H1 (cell line): ENCODE data around the gene DDX31. TPM values are rescaled to one million over a fixed set of nuclear protein-coding genes. Genes with fewer than 3 reads are reported as not detected.

Experiments used
- CTCF ChIA-PET: fragments of 300-600 bp; sonication (Branson Sonifier 250); formaldehyde crosslinking; loops from one replicate; lab custom pipeline; 2021; ENCODE audit not compliant: partially characterized antibody; lab: Charles Lee
- POLR2A ChIA-PET: fragments of 300-600 bp; sonication (Branson Sonifier 250); formaldehyde crosslinking; loops from one replicate; lab custom pipeline; 2021; ENCODE audit warnings: inconsistent platforms; ENCODE audit not compliant: partially characterized antibody; lab: Charles Lee
- DNase-seq, 2 experiments: peaks; one replicate each; pipeline versions ENCODE4 v3.0.0 to v3.0.0-alpha.2; 2010 to 2022; ENCODE audit warnings: low spot score in 2 of 2, low read depth in 1 of 2, mixed read lengths in 1 of 2
- FAIRE-seq: peaks from 2 replicates; lab custom pipeline; 2011; peaks lifted over from hg19 to GRCh38; lab: Jason Lieb, UNC
- H2AFZ ChIP-seq: 2 replicates; pipeline ENCODE4 v1.8.1; 2012; ENCODE audit warnings: low read length, inconsistent platforms
- H2AK5ac ChIP-seq: 2 replicates; pipeline ENCODE4 v1.6.1; 2013; ENCODE audit warnings: low read depth, low read length
- H2BK120ac ChIP-seq: replicated peaks from 2 replicates; pipeline ENCODE3; 2013; ENCODE audit warnings: low read depth, low read length, inconsistent platforms
- H2BK12ac ChIP-seq: 2 replicates; pipeline ENCODE4 v1.6.1; 2013; ENCODE audit warnings: low read depth, low read length
- H2BK15ac ChIP-seq: 2 replicates; pipeline ENCODE4 v1.6.1; 2013; ENCODE audit warnings: low read length
- H2BK20ac ChIP-seq: 2 replicates; pipeline ENCODE4 v1.6.1; 2013; ENCODE audit warnings: low read length
- H2BK5ac ChIP-seq: 2 replicates; pipeline ENCODE4 v1.6.1; 2013; ENCODE audit warnings: low read depth, low read length
- H3K14ac ChIP-seq: 2 replicates; pipeline ENCODE4 v1.6.1; 2013; ENCODE audit warnings: inconsistent platforms; ENCODE audit not compliant: insufficient read length
- H3K18ac ChIP-seq: 2 replicates; pipeline ENCODE4 v1.6.1; 2013; ENCODE audit warnings: low read length; ENCODE audit errors: extremely low read depth
- H3K23ac ChIP-seq: 2 replicates; pipeline ENCODE4 v1.6.1; 2013; ENCODE audit warnings: inconsistent platforms; ENCODE audit not compliant: insufficient read length
- H3K23me2 ChIP-seq: 2 replicates; pipeline ENCODE4 v1.6.1; 2013; ENCODE audit warnings: low read depth, low read length
- H3K27ac ChIP-seq: 2 replicates; pipeline ENCODE4 v1.6.1; 2011; ENCODE audit warnings: low read depth, low read length, inconsistent platforms
- H3K27me3 ChIP-seq, 4 experiments: replicated peaks in 1 of 4; 1 replicate in 1 of 4; 2 replicates in 3 of 4; pipeline versions ENCODE4 v1.6.1 to v1.8.1; 2011 to 2013; ENCODE audit warnings: low read length in 3 of 4, mild to moderate bottlenecking in 3 of 4, inconsistent platforms in 2 of 4, mixed read lengths in 2 of 4, moderate library complexity in 1 of 4; ENCODE audit not compliant: control insufficient read depth in 3 of 4, insufficient read depth in 3 of 4; ENCODE audit errors: extremely low read depth in 1 of 4
- H3K36me3 ChIP-seq, 4 experiments: 2 replicates each; pipeline versions ENCODE4 v1.6.1 to v1.8.1; 2011 to 2013; ENCODE audit warnings: mild to moderate bottlenecking in 4 of 4, low read length in 3 of 4, moderate library complexity in 2 of 4, control low read depth in 1 of 4, inconsistent platforms in 1 of 4; ENCODE audit not compliant: insufficient read depth in 4 of 4, control insufficient read depth in 2 of 4
- H3K4ac ChIP-seq: replicated peaks from 2 replicates; pipeline ENCODE3; 2013; ENCODE audit warnings: low read length, low read depth, mixed read lengths, inconsistent platforms; ENCODE audit not compliant: insufficient read length
- H3K4me1 ChIP-seq, 4 experiments: replicated peaks in 1 of 4; 1 replicate in 1 of 4; 2 replicates in 3 of 4; pipeline versions ENCODE4 v1.6.1 to v1.8.1; 2011 to 2013; ENCODE audit warnings: low read length in 3 of 4, inconsistent platforms in 2 of 4, mixed read lengths in 1 of 4; ENCODE audit not compliant: insufficient read depth in 4 of 4, control insufficient read depth in 3 of 4
- H3K4me2 ChIP-seq, 2 experiments: 2 replicates each; pipeline versions ENCODE4 v1.6.1 to v1.8.1; 2011 to 2013; ENCODE audit warnings: low read depth in 2 of 2, low read length in 2 of 2, control low read depth in 1 of 2, inconsistent platforms in 1 of 2, mild to moderate bottlenecking in 1 of 2; ENCODE audit not compliant: insufficient read depth in 1 of 2
- H3K4me3 ChIP-seq, 4 experiments: fragments of 200-600, 300-600 bp in 1 of 4; sonication (generic), shearing (Covaris generic), sonication (Bioruptor Twin) in 1 of 4; 2 replicates each; pipeline versions ENCODE4 v1.5.1 to v1.8.1; 2011 to 2016; ENCODE audit warnings: low read length in 4 of 4, low read depth in 3 of 4, control low read depth in 2 of 4, inconsistent platforms in 2 of 4, mild to moderate bottlenecking in 2 of 4, mixed read lengths in 1 of 4, moderate library complexity in 1 of 4; ENCODE audit not compliant: insufficient read depth in 2 of 4; ENCODE audit errors: extremely low read depth in 1 of 4
- H3K56ac ChIP-seq: replicated peaks from 2 replicates; pipeline ENCODE3; 2013; ENCODE audit warnings: low read depth, mild to moderate bottlenecking, mixed read lengths, low read length, inconsistent platforms; ENCODE audit not compliant: insufficient read length
- H3K79me1 ChIP-seq: 2 replicates; pipeline ENCODE4 v1.6.1; 2013; ENCODE audit warnings: low read depth, low read length, control low read depth
- H3K79me2 ChIP-seq, 2 experiments: 2 replicates each; pipeline versions ENCODE4 v1.6.1 to v1.8.1; 2012 to 2013; ENCODE audit warnings: low read length in 2 of 2, mild to moderate bottlenecking in 2 of 2, inconsistent platforms in 1 of 2; ENCODE audit not compliant: insufficient read depth in 2 of 2, control insufficient read depth in 1 of 2
- H3K9ac ChIP-seq, 4 experiments: replicated peaks in 1 of 4; 1 replicate in 1 of 4; 2 replicates in 3 of 4; pipeline versions ENCODE4 v1.6.1 to v1.8.1; 2011 to 2013; ENCODE audit warnings: low read depth in 3 of 4, low read length in 3 of 4, control low read depth in 2 of 4, mild to moderate bottlenecking in 2 of 4, moderate library complexity in 2 of 4, inconsistent platforms in 1 of 4; ENCODE audit errors: extremely low read depth in 1 of 4
- H3K9me3 ChIP-seq, 2 experiments: 2 replicates each; pipeline versions ENCODE4 v1.6.1 to v1.8.1; 2012 to 2013; ENCODE audit warnings: mild to moderate bottlenecking in 2 of 2, moderate library complexity in 2 of 2, control low read depth in 1 of 2, inconsistent platforms in 1 of 2, low read depth in 1 of 2, low read length in 1 of 2, mixed read lengths in 1 of 2; ENCODE audit not compliant: insufficient read depth in 2 of 2
- H4K20me1 ChIP-seq, 2 experiments: replicated peaks in 1 of 2; 2 replicates each; pipeline versions ENCODE3 to v1.8.1; 2011 to 2013; ENCODE audit warnings: inconsistent platforms in 2 of 2, low read length in 2 of 2, mild to moderate bottlenecking in 1 of 2; ENCODE audit not compliant: insufficient read depth in 2 of 2, control insufficient read depth in 1 of 2
- H4K5ac ChIP-seq: 2 replicates; pipeline ENCODE4 v1.6.1; 2013; ENCODE audit warnings: low read length, low read depth, mixed read lengths, inconsistent platforms; ENCODE audit not compliant: insufficient read length
- H4K8ac ChIP-seq: 2 replicates; pipeline ENCODE4 v1.8.0; 2013; ENCODE audit warnings: mild to moderate bottlenecking, moderate library complexity, low read length, inconsistent platforms; ENCODE audit not compliant: insufficient read depth; ENCODE audit errors: extremely low read depth
- H4K91ac ChIP-seq: replicated peaks from 2 replicates; pipeline ENCODE3; 2013; ENCODE audit warnings: low read length, mixed read lengths, inconsistent platforms; ENCODE audit not compliant: insufficient read length
- CBX5 ChIP-seq: fragments of 300-800, 300-1000 bp; sonication (generic); IDR thresholded peaks from 2 replicates; pipeline ENCODE4 v1.7.1; 2016; ENCODE audit warnings: antibody characterized with exemption, low read length, low read depth
- CHD1 ChIP-seq: IDR thresholded peaks from 2 replicates; pipeline ENCODE4 v1.6.1; 2012; ENCODE audit warnings: low read depth, low read length, improper control_type of control experiment
- CTBP2 ChIP-seq: IDR thresholded peaks from 2 replicates; pipeline ENCODE4 v1.7.0; 2011; ENCODE audit warnings: borderline replicate concordance, mild to moderate bottlenecking, moderate library complexity, mixed read lengths, low read length; ENCODE audit not compliant: insufficient read depth, insufficient read length
- CTCF ChIP-seq, 3 experiments: IDR thresholded peaks; 1 replicate in 2 of 3; 2 replicates in 1 of 3; pipeline versions ENCODE4 v1.5.1 to v1.6.1; 2011; ENCODE audit warnings: low read length in 3 of 3, mild to moderate bottlenecking in 3 of 3, inconsistent platforms in 2 of 3, low read depth in 1 of 3, moderate library complexity in 1 of 3; ENCODE audit not compliant: insufficient read depth in 1 of 3; ENCODE audit errors: control extremely low read depth in 1 of 3
- GABPA ChIP-seq: IDR thresholded peaks from 2 replicates; pipeline ENCODE4 v1.6.1; 2011; ENCODE audit warnings: mild to moderate bottlenecking, low read length, moderate library complexity, borderline replicate concordance; ENCODE audit not compliant: insufficient read depth
- HDAC6 ChIP-seq: IDR thresholded peaks from one replicate; pipeline ENCODE4 v1.7.1; 2012; ENCODE audit warnings: low read depth, mild to moderate bottlenecking, inconsistent platforms, low read length, moderate library complexity
- JUN ChIP-seq: IDR thresholded peaks from 2 replicates; pipeline ENCODE4 v1.6.1; 2011; ENCODE audit warnings: low read depth, mild to moderate bottlenecking, improper control_type of control experiment, low read length
- KDM4A ChIP-seq: IDR thresholded peaks from one replicate; pipeline ENCODE4 v1.7.1; 2012; ENCODE audit warnings: low read depth, mild to moderate bottlenecking, moderate library complexity, low read length, inconsistent platforms; ENCODE audit not compliant: severe bottlenecking
- POLR2AphosphoS5 ChIP-seq: IDR thresholded peaks from 2 replicates; pipeline ENCODE4 v1.6.1; 2011; ENCODE audit warnings: low read depth, low read length
- SUZ12 ChIP-seq: fragments of 200-600 bp; sonication (generic); IDR thresholded peaks from 2 replicates; pipeline ENCODE4 v1.6.1; 2012; ENCODE audit warnings: mild to moderate bottlenecking, inconsistent platforms, low read length, moderate library complexity, mixed read lengths
- WGBS, 2 experiments: shearing (Covaris generic) in 1 of 2; methylation state at CpG; one replicate each; pipeline versions ENCODE4 v1.1.6 to v1.1.7; 2013 to 2015; ENCODE audit warnings: low lambda C conversion rate in 2 of 2, mixed read lengths in 2 of 2, inconsistent platforms in 1 of 2, low coverage in 1 of 2, missing lambda C conversion rate in 1 of 2; ENCODE audit not compliant: insufficient replicate concordance in 2 of 2, insufficient coverage in 1 of 2, insufficient read length in 1 of 2; ENCODE audit errors: extremely low coverage in 1 of 2, missing lambda C conversion rate in 1 of 2; 5-methylcytosine and 5-hydroxymethylcytosine counted together
- polyA plus RNA-seq, 7 experiments: library from polyadenylated mRNA; depleted of rRNA in 3 of 7; stranded (reverse) in 5 of 7; unstranded in 2 of 7; fragments of >200 nt in 5 of 7; fragments of 200-250 nt in 2 of 7; gene quantifications; 1 replicate in 5 of 7; 2 replicates in 1 of 7; 4 replicates in 1 of 7; pipeline versions ENCODE4 v1.2.1 to v1.2.3, GENCODE V29; 2011 to 2013; ENCODE audit warnings: missing spikeins in 2 of 7, mixed read lengths in 2 of 7
- total RNA-seq: library from RNA; stranded (reverse); fragmentation: NEBNext Ultra II Directional; extraction: Animal tissue kit (Norgen Biotek cat#: 25700); gene quantifications from 2 replicates; pipeline ENCODE4 v1.2.1, GENCODE V29; 2021

Gene DDX31
- total and polyA plus RNA-seq, 2 of the 8 experiments (the other 6 are each of a cell fraction or from before 2014, with no cell fraction given): 9.5 to 23.7 TPM

- whole genome bisulfite sequencing, 2 experiments: 80% methylated on average over 11 of the region's 11 CpGs; no CpG with 5 or more reads in 1 of the 2 experiments
- H4K5ac ChIP-seq: no peak overlapping the region
- no peak for TF ChIP-seq CTBP2
- no peak for TF ChIP-seq CTCF (IDR thresholded peaks at IDR 0.05; ENCODE audit: control extremely low read depth in 1 of 3, insufficient read depth in 1 of 3, low read depth in 1 of 3, low read length in 3 of 3)
- no peak for TF ChIP-seq CBX5
- no peak for TF ChIP-seq CHD1
- TF ChIP-seq HDAC6: no peak
- no peak for TF ChIP-seq SUZ12
- TF ChIP-seq POLR2AphosphoS5: no peak
- no peak for TF ChIP-seq GABPA
- TF ChIP-seq KDM4A: no peak
- no peak for TF ChIP-seq JUN
Observed at GRCh38 chr9:132627594-132627993, 42.2 kb downstream of the DDX31 start.

More at GRCh38 chr9:132627594-132627993, 42.2 kb downstream of the DDX31 start:
- Histone ChIP-seq H3K4me3 (no peak overlapping the region), H4K8ac (no peak overlapping the region), H3K4ac (no peak overlapping the region), H3K23me2 (no peaks in the 10 kb centered on the region), H3K56ac (no peak overlapping the region), H3K9me3 (no peaks in the 10 kb centered on the region), H2AK5ac (no peak overlapping the region), H3K18ac (no peak overlapping the region), H4K91ac (no peak overlapping the region), H3K79me2 (no peaks in the 10 kb centered on the region), H3K4me2 (no peak overlapping the region), H3K4me1 (0 out of 7 replicates have a peak, but pooled peaks cover 0 to 3% (median 0%) of the 10 kb centered on the region in 4 experiments), H2BK20ac (no peak overlapping the region), H4K20me1 (peaks cover 2 to 5% of the 10 kb centered on the region in 2 experiments), H2BK5ac (no peak overlapping the region), H2AFZ (no peak overlapping the region), H3K36me3 (peaks cover 3 to 30% (median 17%) of the 10 kb centered on the region in 4 experiments; a peak in 7 of 8 replicates), H2BK12ac (no peak overlapping the region), H3K27ac (no peak overlapping the region), H2BK15ac (no peak overlapping the region), H3K9ac (no peak overlapping the region), H3K14ac (no peak overlapping the region), H3K23ac (no peak overlapping the region), H2BK120ac (no peak overlapping the region), H3K79me1 (no peaks in the 10 kb centered on the region; the same call in 1 of the 2 replicates), H3K27me3 (no peaks in the 10 kb centered on the region)
- ChIA-PET POLR2A (no interaction called here), CTCF (no interaction called here)
- FAIRE-seq (no peak), DNase-seq (no peak)
